AG04449 (cell line): ENCODE results near the gene ZNF652.

Experiments
- CTCF ChIA-PET: fragments of 350-600 bp; formaldehyde crosslinking; extraction: SDS; loops from one replicate; lab custom pipeline; 2021; ENCODE audit warnings: antibody characterized with exemption; lab: Yijun Ruan, JAX
- POLR2A ChIA-PET: fragments of 400-600, 350-600 bp; formaldehyde crosslinking; extraction: SDS; loops from one replicate; lab custom pipeline; 2020; ENCODE audit warnings: antibody characterized with exemption, inconsistent platforms; lab: Yijun Ruan, JAX
- DNase-seq: peaks from one replicate; pipeline ENCODE4 v3.0.0-alpha.2; 2010; ENCODE audit warnings: low read depth, low spot score
- H3K4me3 ChIP-seq: 2 replicates; pipeline ENCODE4 v1.5.1; 2011; ENCODE audit warnings: low read depth, mild to moderate bottlenecking, control low read depth, low read length
- CTCF ChIP-seq: IDR thresholded peaks from one replicate; pipeline ENCODE4 v1.5.1; 2011; ENCODE audit warnings: mild to moderate bottlenecking, moderate library complexity, low read length, control low read depth, inconsistent platforms; ENCODE audit not compliant: insufficient read depth; ENCODE audit errors: missing control alignments

Gene ZNF652

GRCh38 chr17:49381793-49382192 lies 19.7 kb upstream of the ZNF652 start:
- CTCF ChIA-PET, result interaction anchor here (1.4 to 6.6 kb wide), 5 partner anchors 12 to 66 kb away, joined by 4 to 38 read pairs (median 5); no protein-coding TSS in a partner anchor
- DNase-seq, result no peak
- H3K4me3 ChIP-seq, result no peak overlapping the region
- POLR2A ChIA-PET, result no interaction called here
- TF ChIP-seq CTCF, result no peak

- TF ChIP-seq CTCF, result no peak
- ChIA-PET POLR2A (no interaction called here), CTCF (interaction anchor here (0.6 to 6.6 kb wide), 6 partner anchors 12 to 65 kb away, joined by 3 to 38 read pairs (median 5); no protein-coding TSS in a partner anchor)
- no peak overlapping the region for H3K4me3 ChIP-seq
- DNase-seq, result no peak
These were observed 19.0 kb upstream of the ZNF652 start for GRCh38 chr17:49381033-49381432.

- DNase-seq, result no peak
- POLR2A ChIA-PET, result no interaction called here
- no peak overlapping the region for H3K4me3 ChIP-seq
- CTCF ChIA-PET, result interaction anchor here (0.9 to 6.6 kb wide), 4 partner anchors 12 to 64 kb away, joined by 4 to 38 read pairs (median 5); no protein-coding TSS in a partner anchor
- no peak for TF ChIP-seq CTCF
These were observed 17.9 kb upstream of the ZNF652 start for GRCh38 chr17:49379926-49380325.

- no peak for TF ChIP-seq CTCF
- H3K4me3 ChIP-seq, result no peak overlapping the region
- ChIA-PET POLR2A (no interaction called here), CTCF (interaction anchor here (1.2 to 2.3 kb wide), 3 partner anchors 10 to 19 kb away, joined by 3 to 6 read pairs (median 3); no protein-coding TSS in a partner anchor)
- no peak for DNase-seq
These were observed 16.3 kb upstream of the ZNF652 start for GRCh38 chr17:49378311-49378710.

GRCh38 chr17:49375544-49375943 lies 13.5 kb upstream of the ZNF652 start:
- POLR2A ChIA-PET, result no interaction called here
- CTCF ChIA-PET, result interaction anchor here (1.9 kb wide), 1 partner anchor 60 kb away, joined by 7 read pairs; no protein-coding TSS in a partner anchor
- TF ChIP-seq CTCF, result no peak
- DNase-seq, result no peak
- no peak overlapping the region for H3K4me3 ChIP-seq

- ChIA-PET POLR2A (no interaction called here), CTCF (no interaction called here)
- no peak for TF ChIP-seq CTCF
These were observed 11.1 kb upstream of the ZNF652 start for GRCh38 chr17:49373115-49373514.

More at GRCh38 chr17:49373115-49373514, 11.1 kb upstream of the ZNF652 start:
- DNase-seq, result no peak
- H3K4me3 ChIP-seq, result no peak overlapping the region
